Karpas-422 (cell line): Measurements from ENCODE around the gene DNAL1. TPM values are rescaled to one million over a fixed set of nuclear protein-coding genes. Genes with fewer than 3 reads are reported as not detected.

Source experiments
- DNase-seq: peaks from one replicate; pipeline ENCODE4 v3.0.0-alpha.2; 2015
- H2AFZ ChIP-seq: fragments of 200-600 bp; sonication (generic); 2 replicates; pipeline ENCODE4 v1.6.1; 2014; ENCODE audit warnings: antibody characterized with exemption, low read length, mixed read lengths
- H3K27ac ChIP-seq: fragments of 200-600 bp; sonication (generic); 2 replicates; pipeline ENCODE4 v1.5.1; 2014; ENCODE audit warnings: mild to moderate bottlenecking, low read length, moderate library complexity
- H3K27me3 ChIP-seq: fragments of 200-600 bp; sonication (generic); 2 replicates; pipeline ENCODE4 v1.6.1; 2014; ENCODE audit warnings: low read length, mixed read lengths
- H3K36me3 ChIP-seq: fragments of 200-600 bp; sonication (generic); 2 replicates; pipeline ENCODE4 v1.6.1; 2014; ENCODE audit warnings: low read length, mixed read lengths; ENCODE audit not compliant: insufficient read depth
- H3K4me1 ChIP-seq: fragments of 200-600 bp; sonication (generic); 2 replicates; pipeline ENCODE4 v1.6.1; 2014; ENCODE audit warnings: mild to moderate bottlenecking, low read length, mixed read lengths
- H3K4me2 ChIP-seq: fragments of 200-600 bp; sonication (generic); 2 replicates; pipeline ENCODE4 v1.6.1; 2014; ENCODE audit warnings: low read length, low read depth, mild to moderate bottlenecking; ENCODE audit not compliant: poor library complexity, severe bottlenecking
- H3K4me3 ChIP-seq: fragments of 200-600 bp; sonication (generic); 2 replicates; pipeline ENCODE4 v1.5.1; 2014; ENCODE audit warnings: mild to moderate bottlenecking, antibody characterized with exemption, low read length, mixed read lengths
- H3K79me2 ChIP-seq: fragments of 200-600 bp; sonication (generic); 2 replicates; pipeline ENCODE4 v1.6.1; 2014; ENCODE audit warnings: mild to moderate bottlenecking, low read length, mixed read lengths
- H3K9ac ChIP-seq: fragments of 200-600 bp; sonication (generic); 2 replicates; pipeline ENCODE4 v1.6.0; 2014; ENCODE audit warnings: low read length
- H3K9me2 ChIP-seq: fragments of 200-600 bp; sonication (generic), shearing (Covaris generic); replicated peaks from 2 replicates; pipeline ENCODE4 v1.6.0; 2014; ENCODE audit warnings: mild to moderate bottlenecking, low read length, moderate library complexity; ENCODE audit not compliant: insufficient read depth
- H3K9me3 ChIP-seq: fragments of 300-700, 200-600 bp; sonication (generic); 2 replicates; pipeline ENCODE4 v1.6.1; 2014; ENCODE audit warnings: low read length, mixed read lengths
- H4K20me1 ChIP-seq: fragments of 200-600 bp; sonication (generic); 2 replicates; pipeline ENCODE4 v1.6.1; 2014; ENCODE audit warnings: mild to moderate bottlenecking, antibody characterized with exemption, low read length, low read depth; ENCODE audit not compliant: insufficient read depth
- total RNA-seq: library from RNA; depleted of rRNA; stranded (reverse); fragments of >200 nt; shearing (Covaris generic); gene quantifications from 2 replicates; pipeline ENCODE4 v1.2.3, GENCODE V29; 2014; ENCODE audit warnings: low replicate concordance

DNAL1 gene
- total RNA-seq, 1 experiment from 2014 or later, result 11.7 TPM

DNA sequence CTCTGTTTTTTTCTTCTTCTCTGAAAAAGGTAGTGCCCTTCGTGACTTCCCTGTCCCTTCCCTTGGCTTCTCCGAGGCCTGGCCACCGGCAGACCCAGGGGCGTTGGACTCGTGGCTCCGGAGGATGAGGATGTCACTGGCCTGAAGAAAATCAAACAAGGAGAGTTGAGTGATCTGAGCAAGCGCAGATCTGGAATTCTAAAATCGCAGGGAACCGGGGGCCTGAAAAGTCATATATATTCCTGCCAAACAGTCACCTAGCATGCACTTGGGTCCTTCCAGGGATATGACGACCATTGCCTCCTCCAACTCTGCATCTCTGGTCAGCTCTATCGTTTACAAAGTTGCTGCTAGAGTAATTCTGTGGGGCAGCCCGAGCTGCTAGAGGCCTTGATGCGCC is 74.6 kb downstream of the DNAL1 start:
- no peak for DNase-seq
- H3K27ac ChIP-seq, result no peak overlapping the region
- H3K9ac ChIP-seq, result no peak overlapping the region
- H3K36me3 ChIP-seq, result peaks cover 55% of the 10 kb centered on the region
- no peak overlapping the region for H2AFZ ChIP-seq
- no peaks in the 10 kb centered on the region for H3K27me3 ChIP-seq
- no peaks in the 10 kb centered on the region for H3K79me2 ChIP-seq
- no peaks in the 10 kb centered on the region for H3K9me2 ChIP-seq
- H3K9me3 ChIP-seq, result no peaks in the 10 kb centered on the region
- H3K4me3 ChIP-seq, result no peak overlapping the region
- no peak overlapping the region for H3K4me2 ChIP-seq
- H4K20me1 ChIP-seq, result peaks cover 7% of the 10 kb centered on the region; the same call in 1 of the 2 replicates
- H3K4me1 ChIP-seq, result peaks cover 12% of the 10 kb centered on the region

DNA sequence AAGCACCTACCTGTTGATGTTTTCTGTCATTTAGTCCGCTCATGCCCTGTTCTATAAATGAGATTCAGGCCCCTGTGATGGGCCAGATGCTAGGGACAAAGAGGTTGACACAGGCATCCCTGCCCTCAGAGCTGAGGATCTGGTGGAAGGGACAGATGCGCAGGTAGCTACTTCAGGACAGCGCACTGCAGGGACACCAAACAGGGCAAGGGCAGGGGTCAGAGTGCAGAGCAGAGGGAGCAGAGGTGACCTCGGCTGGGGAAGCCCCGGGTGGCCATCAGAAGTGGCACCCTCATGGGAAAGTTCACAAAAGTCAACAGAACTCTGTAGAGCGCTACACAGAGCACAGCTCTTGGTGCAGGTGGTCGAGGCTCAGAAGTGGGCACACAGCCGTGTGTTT is 75.0 kb downstream of the DNAL1 start:
- Histone ChIP-seq H3K9me3 (no peaks in the 10 kb centered on the region), H3K27me3 (no peaks in the 10 kb centered on the region), H4K20me1 (peaks cover 7% of the 10 kb centered on the region; the same call in 1 of the 2 replicates), H3K4me2 (no peak overlapping the region), H3K36me3 (peaks cover 57% of the 10 kb centered on the region), H3K4me3 (no peak overlapping the region), H3K9me2 (no peaks in the 10 kb centered on the region), H3K4me1 (peaks cover 7% of the 10 kb centered on the region), H2AFZ (no peak overlapping the region), H3K79me2 (no peaks in the 10 kb centered on the region), H3K9ac (no peak overlapping the region), H3K27ac (no peak overlapping the region)
- no peak for DNase-seq

DNA sequence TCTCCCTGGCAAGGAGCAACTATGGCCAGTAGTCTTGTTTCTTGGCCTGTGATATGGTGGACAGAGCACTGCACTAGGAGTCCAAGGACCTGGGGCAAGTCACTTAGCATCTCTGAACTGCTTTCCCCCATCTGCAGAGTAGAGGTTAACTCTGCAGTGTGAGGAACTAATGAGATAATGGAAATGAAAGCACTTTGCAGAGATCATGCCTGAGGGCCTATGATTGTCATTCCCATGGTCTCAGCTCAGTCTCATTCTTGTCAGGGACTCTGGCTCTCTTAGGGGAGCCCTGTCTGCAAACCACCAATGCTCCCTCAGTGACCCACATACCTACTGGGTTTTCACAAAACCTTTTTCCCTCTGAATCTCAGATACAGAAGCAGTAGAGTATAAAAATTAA is 75.8 kb downstream of the DNAL1 start:
- no peak overlapping the region for H3K4me3 ChIP-seq
- no peak overlapping the region for H3K4me2 ChIP-seq
- peaks cover 4% of the 10 kb centered on the region; the same call in 1 of the 2 replicates for H3K4me1 ChIP-seq
- H3K27ac ChIP-seq, result no peak overlapping the region
- no peaks in the 10 kb centered on the region for H3K9me3 ChIP-seq
- no peaks in the 10 kb centered on the region for H3K79me2 ChIP-seq
- DNase-seq, result no peak
- H3K9ac ChIP-seq, result no peak overlapping the region
- peaks cover 3% of the 10 kb centered on the region; the same call in 1 of the 2 replicates for H4K20me1 ChIP-seq
- H2AFZ ChIP-seq, result no peak overlapping the region
- H3K27me3 ChIP-seq, result no peaks in the 10 kb centered on the region
- H3K36me3 ChIP-seq, result peaks cover 63% of the 10 kb centered on the region
- no peaks in the 10 kb centered on the region for H3K9me2 ChIP-seq

DNA sequence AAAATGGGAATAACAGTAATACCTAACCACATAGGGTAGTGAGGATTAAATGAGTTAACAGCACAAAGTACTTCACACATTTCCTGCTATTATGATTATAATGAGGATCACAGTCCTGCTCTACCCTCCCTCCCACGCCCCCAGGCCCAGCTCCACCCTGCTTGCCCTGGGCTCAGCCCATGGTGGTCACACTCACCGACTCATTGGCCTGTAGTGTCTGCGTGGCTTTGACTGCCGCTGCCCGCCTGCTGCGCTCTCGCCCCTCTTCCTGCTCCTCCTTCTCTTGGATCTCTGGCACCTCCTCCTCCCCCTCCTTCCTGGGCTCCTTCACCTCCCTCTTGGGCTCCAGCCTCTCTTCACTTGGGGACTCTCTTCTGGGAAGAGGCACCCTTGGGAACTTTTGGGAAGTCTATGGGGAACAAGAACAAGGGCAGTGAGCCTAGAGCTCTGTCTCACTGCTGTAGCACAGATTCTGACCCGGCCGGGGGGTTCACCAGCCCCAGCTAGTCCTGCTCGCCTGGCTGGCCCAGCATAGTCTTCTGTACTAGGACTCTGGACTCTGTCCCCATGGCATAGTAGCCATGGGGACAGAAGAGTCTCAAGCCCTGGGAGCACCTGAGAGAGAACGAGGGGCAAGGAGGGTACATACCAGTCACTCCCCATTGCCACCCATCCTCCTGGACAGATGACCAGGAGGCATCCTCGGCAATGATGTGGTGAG is 76.5 kb downstream of the DNAL1 start:
- DNase-seq, result no peak
- H3K27ac ChIP-seq, result no peak overlapping the region
- no peak overlapping the region for H3K4me2 ChIP-seq
- H4K20me1 ChIP-seq, result no peaks in the 10 kb centered on the region
- H3K9me3 ChIP-seq, result no peaks in the 10 kb centered on the region
- H3K9me2 ChIP-seq, result no peaks in the 10 kb centered on the region
- no peak overlapping the region for H2AFZ ChIP-seq
- H3K9ac ChIP-seq, result no peak overlapping the region
- H3K27me3 ChIP-seq, result no peaks in the 10 kb centered on the region
- no peak overlapping the region for H3K4me3 ChIP-seq
- no peaks in the 10 kb centered on the region for H3K79me2 ChIP-seq
- H3K4me1 ChIP-seq, result peaks cover 4% of the 10 kb centered on the region; the same call in 1 of the 2 replicates
- H3K36me3 ChIP-seq, result peaks cover 64% of the 10 kb centered on the region

DNA sequence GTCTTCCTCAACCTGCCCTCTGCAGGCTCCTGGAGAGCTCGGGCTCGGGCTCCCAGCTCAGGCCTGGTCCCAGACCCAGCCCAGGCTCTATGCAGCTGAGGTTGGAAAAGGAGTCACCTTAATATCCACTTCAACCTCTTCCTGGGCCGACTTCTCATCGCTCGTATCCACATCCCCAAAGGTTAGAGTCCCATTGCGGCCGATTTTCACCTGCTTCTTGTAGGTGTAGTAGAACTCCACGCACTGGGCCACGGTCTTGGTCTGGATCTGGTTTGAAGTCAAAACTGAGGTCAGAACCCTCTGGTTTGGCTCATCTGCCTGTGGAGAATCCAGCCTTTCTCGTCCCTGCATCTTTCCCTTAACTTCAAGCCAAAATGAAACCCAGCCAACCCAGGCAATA is 77.8 kb downstream of the DNAL1 start:
- Histone ChIP-seq H3K9me2 (no peaks in the 10 kb centered on the region), H3K9ac (no peak overlapping the region), H2AFZ (no peak overlapping the region), H3K9me3 (no peaks in the 10 kb centered on the region), H3K4me1 (peaks cover 4% of the 10 kb centered on the region; the same call in 1 of the 2 replicates), H3K27me3 (no peaks in the 10 kb centered on the region), H3K4me2 (no peak overlapping the region), H3K36me3 (peaks cover 77% of the 10 kb centered on the region), H3K27ac (no peak overlapping the region), H4K20me1 (no peaks in the 10 kb centered on the region), H3K79me2 (peaks cover 4% of the 10 kb centered on the region; the same call in 1 of the 2 replicates), H3K4me3 (no peak overlapping the region)
- DNase-seq, result no peak

DNA sequence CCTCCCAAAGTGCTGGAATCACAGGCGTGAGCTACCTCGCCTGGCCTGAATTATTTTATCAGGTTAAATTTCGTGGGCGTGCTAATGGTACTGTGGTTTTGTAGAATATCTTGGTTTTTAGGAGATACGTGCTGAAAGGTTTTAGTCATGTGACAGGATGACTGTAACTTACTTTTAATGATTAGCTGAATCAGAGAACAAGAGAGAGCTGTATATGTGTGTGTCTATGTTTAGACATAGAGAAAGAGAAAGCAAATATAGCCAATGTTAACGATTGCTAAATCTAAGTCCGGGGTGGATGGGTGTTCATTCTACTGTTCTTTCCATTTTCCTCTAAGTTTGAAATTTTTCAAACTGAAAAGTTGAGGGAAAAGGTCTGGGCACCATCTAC is 78.6 kb downstream of the DNAL1 start:
- no peak overlapping the region for H3K27ac ChIP-seq
- peaks cover 11% of the 10 kb centered on the region; the same call in 1 of the 2 replicates for H3K79me2 ChIP-seq
- no peak for DNase-seq
- H4K20me1 ChIP-seq, result no peaks in the 10 kb centered on the region
- no peaks in the 10 kb centered on the region for H3K9me3 ChIP-seq
- H3K4me2 ChIP-seq, result no peak overlapping the region
- H3K4me3 ChIP-seq, result no peak overlapping the region
- no peaks in the 10 kb centered on the region for H3K9me2 ChIP-seq
- no peak overlapping the region for H2AFZ ChIP-seq
- no peak overlapping the region for H3K9ac ChIP-seq
- peaks cover 4% of the 10 kb centered on the region; the same call in 1 of the 2 replicates for H3K4me1 ChIP-seq
- H3K27me3 ChIP-seq, result no peaks in the 10 kb centered on the region
- peaks cover 81% of the 10 kb centered on the region for H3K36me3 ChIP-seq

DNA sequence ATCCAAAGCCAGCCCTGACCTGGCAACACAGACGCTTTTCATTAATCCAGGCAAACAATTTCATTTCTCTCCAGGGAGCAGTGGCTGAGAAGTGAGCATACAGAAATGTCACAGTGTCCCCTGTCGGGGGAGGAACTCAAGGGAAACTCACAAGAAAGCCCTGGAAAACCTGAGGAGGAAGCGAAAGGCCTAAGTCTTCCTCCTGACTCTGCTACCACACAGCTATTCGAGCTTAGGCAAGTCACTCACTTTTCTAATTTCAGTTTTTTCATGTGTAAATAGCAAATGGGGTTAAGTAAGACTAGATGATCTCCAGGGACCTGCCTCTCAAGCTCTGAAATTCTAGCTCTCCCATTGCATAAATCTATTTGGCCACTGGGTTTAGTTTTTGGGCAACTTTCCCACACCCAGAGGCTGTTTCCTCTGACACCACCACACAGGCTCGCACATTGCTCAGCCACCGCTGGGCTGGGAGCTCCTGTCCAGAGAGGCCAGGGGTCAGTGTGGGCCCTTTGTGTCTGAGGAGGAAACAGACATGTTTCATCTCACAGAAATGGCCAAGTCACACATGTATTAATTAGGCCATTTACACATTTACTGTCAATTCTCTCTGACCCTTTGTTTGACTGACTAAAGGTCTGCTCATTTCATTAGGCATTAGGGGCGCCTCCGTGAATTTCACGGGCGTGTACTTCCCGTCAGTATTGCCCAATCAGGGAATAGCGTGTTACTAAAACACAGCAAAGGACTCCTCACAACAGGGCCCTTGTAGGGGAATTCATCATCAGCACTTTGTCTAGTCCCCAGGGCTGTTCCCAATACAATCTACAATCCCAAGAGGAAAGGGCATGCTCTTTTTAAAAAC is 79.2 kb downstream of the DNAL1 start:
- H3K4me3 ChIP-seq, result no peak overlapping the region
- H3K27ac ChIP-seq, result no peak overlapping the region
- H3K27me3 ChIP-seq, result no peaks in the 10 kb centered on the region
- H3K79me2 ChIP-seq, result peaks cover 16% of the 10 kb centered on the region; the same call in 1 of the 2 replicates
- H2AFZ ChIP-seq, result no peak overlapping the region
- no peaks in the 10 kb centered on the region for H4K20me1 ChIP-seq
- peaks cover 82% of the 10 kb centered on the region for H3K36me3 ChIP-seq
- H3K9ac ChIP-seq, result no peak overlapping the region
- H3K4me1 ChIP-seq, result peaks cover 6% of the 10 kb centered on the region; the same call in 1 of the 2 replicates
- no peak overlapping the region for H3K4me2 ChIP-seq
- no peaks in the 10 kb centered on the region for H3K9me3 ChIP-seq
- DNase-seq, result peak; percentile 63
- no peaks in the 10 kb centered on the region for H3K9me2 ChIP-seq

DNA sequence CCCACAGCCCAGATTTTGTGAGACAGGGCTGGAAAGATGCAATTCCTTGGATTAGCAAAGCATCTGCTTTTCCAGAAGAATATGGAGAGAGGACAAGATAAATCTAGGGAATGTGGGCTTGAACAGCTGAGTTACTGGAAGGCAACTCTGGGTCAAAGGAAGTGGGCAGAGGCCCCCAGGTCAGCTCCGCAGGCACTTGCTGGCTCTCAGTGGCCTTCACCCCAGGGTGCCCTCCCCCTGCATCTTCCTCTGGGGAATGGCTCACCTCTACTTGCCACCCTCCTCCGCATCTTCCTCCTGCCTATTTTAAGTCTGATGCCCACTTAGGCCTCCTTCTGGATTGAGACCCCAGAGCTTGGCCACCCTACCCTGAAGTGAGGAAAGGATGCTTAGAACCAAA is 79.9 kb downstream of the DNAL1 start:
- peaks cover 18% of the 10 kb centered on the region; the same call in 1 of the 2 replicates for H3K79me2 ChIP-seq
- no peak overlapping the region for H3K9ac ChIP-seq
- H3K4me1 ChIP-seq, result peaks cover 6% of the 10 kb centered on the region; the same call in 1 of the 2 replicates
- H3K9me3 ChIP-seq, result no peaks in the 10 kb centered on the region
- H3K36me3 ChIP-seq, result peaks cover 80% of the 10 kb centered on the region
- H3K4me2 ChIP-seq, result no peak overlapping the region
- DNase-seq, result no peak
- no peaks in the 10 kb centered on the region for H4K20me1 ChIP-seq
- no peak overlapping the region for H3K27ac ChIP-seq
- no peaks in the 10 kb centered on the region for H3K27me3 ChIP-seq
- no peak overlapping the region for H2AFZ ChIP-seq
- H3K9me2 ChIP-seq, result no peaks in the 10 kb centered on the region
- no peak overlapping the region for H3K4me3 ChIP-seq
